CD4-positive, CD25-positive, alpha-beta regulatory T cell (primary cell): Measurements from ENCODE around the gene HYI. TPM values are rescaled to one million over a fixed set of nuclear protein-coding genes. Genes with fewer than 3 reads are reported as not detected.

Source experiments
- ATAC-seq, 2 donors: fragments of 150-1000 bp; cut with Tn5 transposase; one replicate each; pipeline ENCODE4 v1.10.0; 2021; ENCODE audit warnings: low read depth in 2 of 2, moderate number of reproducible peaks in 2 of 2, moderate library complexity in 1 of 2
- DNase-seq, 3 donors: peaks; one replicate each; pipeline versions ENCODE4 v3.0.0 to v3.0.0-alpha.2; 2012 to 2022; ENCODE audit warnings: mixed read lengths in 1 of 3
- H3K27ac ChIP-seq: one replicate; pipeline ENCODE4 v1.7.0; 2013; ENCODE audit warnings: mild to moderate bottlenecking, low read length; ENCODE audit not compliant: insufficient read depth, poor library complexity, severe bottlenecking
- H3K27me3 ChIP-seq: one replicate; pipeline ENCODE4 v1.7.0; 2013; ENCODE audit warnings: low read length; ENCODE audit not compliant: control insufficient read depth, insufficient read depth
- H3K36me3 ChIP-seq: one replicate; pipeline ENCODE4 v1.7.0; 2013; ENCODE audit warnings: mild to moderate bottlenecking, low read length, moderate library complexity; ENCODE audit not compliant: control insufficient read depth, insufficient read depth
- H3K4me1 ChIP-seq: 2 replicates; pipeline ENCODE4 v1.7.0; 2013; ENCODE audit warnings: mild to moderate bottlenecking, low read length; ENCODE audit not compliant: insufficient read depth, control insufficient read depth, poor library complexity, severe bottlenecking
- H3K4me3 ChIP-seq: one replicate; pipeline ENCODE4 v1.7.0; 2013; ENCODE audit warnings: low read depth, mild to moderate bottlenecking, low read length, moderate library complexity
- H3K9me3 ChIP-seq, 2 experiments: 1 replicate in 1 of 2; 2 replicates in 1 of 2; pipeline ENCODE4 v1.7.0; 2013; ENCODE audit warnings: low read length in 2 of 2, mild to moderate bottlenecking in 1 of 2, moderate library complexity in 1 of 2; ENCODE audit not compliant: control insufficient read depth in 2 of 2
- H3K27ac Mint-ChIP-seq, 3 donors: one replicate each; pipeline ENCODE4 v1.8.0; 2020 to 2022; ENCODE audit warnings: mild to moderate bottlenecking in 3 of 3, mixed read lengths in 3 of 3, moderate library complexity in 2 of 3
- H3K27me3 Mint-ChIP-seq: one replicate; pipeline ENCODE4 v1.8.0; 2022; ENCODE audit warnings: mild to moderate bottlenecking, mixed read lengths
- H3K36me3 Mint-ChIP-seq: one replicate; pipeline ENCODE4 v1.8.0; 2020; ENCODE audit warnings: mixed read lengths
- H3K4me1 Mint-ChIP-seq, 4 donors: one replicate each; pipeline ENCODE4 v1.8.0; 2020 to 2022; ENCODE audit warnings: mixed read lengths in 4 of 4, mild to moderate bottlenecking in 1 of 4
- H3K4me3 Mint-ChIP-seq, 4 donors: one replicate each; pipeline ENCODE4 v1.8.0; 2020 to 2022; ENCODE audit warnings: mild to moderate bottlenecking in 4 of 4, mixed read lengths in 4 of 4, moderate library complexity in 3 of 4
- H3K9me3 Mint-ChIP-seq, 7 donors: one replicate each; pipeline ENCODE4 v1.8.0; 2020 to 2022; ENCODE audit warnings: mixed read lengths in 7 of 7, mild to moderate bottlenecking in 3 of 7, moderate library complexity in 2 of 7
- polyA plus RNA-seq, 4 donors: library from polyadenylated mRNA; unstranded; fragments of 300-500 nt; fragmentation: Illumina TruSeq; gene quantifications; one replicate each; pipeline ENCODE4 v1.2.3, GENCODE V29; 2021
- total RNA-seq: library from RNA; stranded (reverse); gene quantifications from one replicate; pipeline ENCODE4 v1.2.3, GENCODE V29; 2022

The HYI gene
- total and polyA plus RNA-seq, 5 donors from 2014 or later, result 0.85 to 8.4 (median 3.4) TPM

GRCh38 chr1:43451701-43452532, 1.8 kb downstream of the HYI start:
- DNase-seq (no peak), ATAC-seq (no peak)
- Histone ChIP-seq H3K27me3 (peaks cover 19% of the 10 kb centered on the region), H3K9me3 (no peaks in the 10 kb centered on the region), H3K4me1 (peaks cover 10% of the 10 kb centered on the region), H3K4me3 (no peak overlapping the region), H3K36me3 (peaks cover 37% of the 10 kb centered on the region), H3K27ac (no peak overlapping the region)
- peaks cover 15% of the 10 kb centered on the region for H3K36me3 Mint-ChIP-seq
- peaks cover 9 to 26% (median 17%) of the 10 kb centered on the region in 4 donors for H3K4me1 Mint-ChIP-seq
- peak overlapping the region; percentile 81 to 94 (median 82) for H3K27ac Mint-ChIP-seq
- no peaks in the 10 kb centered on the region for H3K9me3 Mint-ChIP-seq
- peak overlapping the region; percentile 76 to 95 (median 82) for H3K4me3 Mint-ChIP-seq
- peaks cover 11% of the 10 kb centered on the region for H3K27me3 Mint-ChIP-seq

- H3K4me1 ChIP-seq, result peaks cover 10% of the 10 kb centered on the region
- Mint-ChIP-seq H3K9me3 (no peaks in the 10 kb centered on the region), H3K27me3 (peaks cover 11% of the 10 kb centered on the region), H3K4me1 (peaks cover 9 to 26% (median 17%) of the 10 kb centered on the region in 4 donors), H3K4me3 (peak overlapping the region in 2 of 4 donors; percentile 15 to 28), H3K27ac (peak overlapping the region in 1 of 3 donors; percentile 81), H3K36me3 (peaks cover 22% of the 10 kb centered on the region)
- H3K4me3 ChIP-seq, result no peak overlapping the region
- no peak overlapping the region for H3K27ac ChIP-seq
- no peaks in the 10 kb centered on the region for H3K9me3 ChIP-seq
- ATAC-seq, result no peak
- peaks cover 13% of the 10 kb centered on the region for H3K27me3 ChIP-seq
- H3K36me3 ChIP-seq, result peaks cover 44% of the 10 kb centered on the region
- no peak for DNase-seq
Measured at GRCh38 chr1:43451157-43451591, 2.6 kb downstream of the HYI start.

GRCh38 chr1:43450251-43450941, 3.3 kb downstream of the HYI start:
- DNase-seq, result no peak
- no peak for ATAC-seq
- no peaks in the 10 kb centered on the region for H3K9me3 Mint-ChIP-seq
- peaks cover 11% of the 10 kb centered on the region for H3K27me3 Mint-ChIP-seq
- no peaks in the 10 kb centered on the region for H3K9me3 ChIP-seq
- H3K4me3 ChIP-seq, result no peak overlapping the region
- H3K4me3 Mint-ChIP-seq, result peak overlapping the region in 2 of 4 donors; percentile 28 to 62
- peaks cover 5% of the 10 kb centered on the region for H3K27me3 ChIP-seq
- H3K4me1 Mint-ChIP-seq, result peaks cover 9 to 26% (median 16%) of the 10 kb centered on the region in 4 donors
- no peak overlapping the region for H3K27ac ChIP-seq
- H3K36me3 ChIP-seq, result peaks cover 52% of the 10 kb centered on the region
- peaks cover 10% of the 10 kb centered on the region for H3K4me1 ChIP-seq
- H3K27ac Mint-ChIP-seq, result peak overlapping the region in 1 of 3 donors; percentile 63
- peaks cover 28% of the 10 kb centered on the region for H3K36me3 Mint-ChIP-seq

GRCh38 chr1:43449708-43450069, 4.0 kb downstream of the HYI start:
- peaks cover 9% of the 10 kb centered on the region for H3K4me1 ChIP-seq
- Mint-ChIP-seq H3K27ac (peak overlapping the region in 1 of 3 donors; percentile 20), H3K4me1 (peaks cover 7 to 21% (median 15%) of the 10 kb centered on the region in 4 donors), H3K36me3 (peaks cover 34% of the 10 kb centered on the region), H3K27me3 (peaks cover 4% of the 10 kb centered on the region), H3K4me3 (no peak overlapping the region), H3K9me3 (no peaks in the 10 kb centered on the region)
- DNase-seq (no peak), ATAC-seq (no peak)
- H3K27ac ChIP-seq, result no peak overlapping the region
- no peaks in the 10 kb centered on the region for H3K9me3 ChIP-seq
- no peak overlapping the region for H3K4me3 ChIP-seq
- H3K27me3 ChIP-seq, result peaks cover 3% of the 10 kb centered on the region
- peaks cover 59% of the 10 kb centered on the region for H3K36me3 ChIP-seq

- Histone ChIP-seq H3K4me3 (no peak overlapping the region), H3K36me3 (peaks cover 61% of the 10 kb centered on the region), H3K9me3 (no peaks in the 10 kb centered on the region), H3K27me3 (no peaks in the 10 kb centered on the region), H3K27ac (no peak overlapping the region), H3K4me1 (peaks cover 3% of the 10 kb centered on the region)
- Mint-ChIP-seq H3K4me1 (peaks cover 2 to 15% (median 10%) of the 10 kb centered on the region in 4 donors), H3K27me3 (no peaks in the 10 kb centered on the region), H3K4me3 (peak overlapping the region in 2 of 4 donors; percentile 61 to 88), H3K9me3 (no peaks in the 10 kb centered on the region), H3K36me3 (peaks cover 38% of the 10 kb centered on the region), H3K27ac (peak overlapping the region; percentile 1 to 47 (median 20))
- DNase-seq (no peak), ATAC-seq (no peak)
Measured at GRCh38 chr1:43448955-43449707, 4.6 kb downstream of the HYI start.

- Mint-ChIP-seq H3K9me3 (no peaks in the 10 kb centered on the region), H3K27ac (peak overlapping the region in 1 of 3 donors; percentile 42), H3K27me3 (no peaks in the 10 kb centered on the region), H3K4me3 (no peak overlapping the region), H3K36me3 (peaks cover 41% of the 10 kb centered on the region), H3K4me1 (peaks cover 0 to 11% (median 9%) of the 10 kb centered on the region in 4 donors)
- H3K4me3 ChIP-seq, result no peak overlapping the region
- no peaks in the 10 kb centered on the region for H3K4me1 ChIP-seq
- no peaks in the 10 kb centered on the region for H3K27me3 ChIP-seq
- no peak for ATAC-seq
- H3K27ac ChIP-seq, result no peak overlapping the region
- no peak for DNase-seq
- H3K9me3 ChIP-seq, result no peaks in the 10 kb centered on the region
- H3K36me3 ChIP-seq, result peaks cover 69% of the 10 kb centered on the region
Measured at GRCh38 chr1:43447891-43448708, 5.6 kb downstream of the HYI start.
